GM21825 (cell line): ENCODE results near the gene ABCC4.
A peak's percentile ranks its signal among the peaks of the same experiment; 100 is the strongest.

ENCODE experiments used
- ATAC-seq: cut with Tn5 transposase; IDR thresholded peaks from one replicate; pipeline ENCODE4 v1.9.1; 2021; ENCODE audit warnings: mild to moderate bottlenecking, moderate library complexity; ENCODE audit not compliant: unreplicated experiment

Gene ABCC4

GRCh38 chr13:95233026-95233635 is 68.1 kb downstream of the ABCC4 start:
- no peak for ATAC-seq

DNA sequence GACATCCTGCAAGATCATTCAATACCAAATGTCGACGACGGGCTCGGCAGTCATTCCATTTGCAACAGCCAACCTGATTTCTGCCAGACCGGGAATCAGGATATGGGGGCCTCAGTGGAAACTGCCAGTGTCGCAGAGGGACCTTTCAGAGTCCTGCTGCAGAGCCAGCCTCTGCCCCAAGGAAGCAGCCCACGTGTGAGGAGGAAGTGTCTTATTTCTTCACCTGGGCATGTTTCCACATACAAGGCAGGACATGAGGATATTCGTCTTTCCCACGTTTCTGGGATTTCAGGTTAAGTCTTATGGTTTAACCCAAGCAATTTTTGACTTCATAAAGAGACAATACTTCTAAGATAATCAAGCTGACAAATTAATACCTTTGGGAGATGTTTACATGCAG is 69.9 kb downstream of the ABCC4 start:
- no peak for ATAC-seq

- no peak for ATAC-seq
Observed at GRCh38 chr13:95229855-95230254, 71.4 kb downstream of the ABCC4 start.

GRCh38 chr13:95228130-95228529 is 73.1 kb downstream of the ABCC4 start:
- ATAC-seq, result no peak

- peak; percentile 85 for ATAC-seq
Observed at GRCh38 chr13:95226932-95227695, 74.1 kb downstream of the ABCC4 start.

- no peak for ATAC-seq
Observed at GRCh38 chr13:95226476-95226875, 74.8 kb downstream of the ABCC4 start.

GRCh38 chr13:95226050-95226449 is 75.2 kb downstream of the ABCC4 start:
- no peak for ATAC-seq

DNA sequence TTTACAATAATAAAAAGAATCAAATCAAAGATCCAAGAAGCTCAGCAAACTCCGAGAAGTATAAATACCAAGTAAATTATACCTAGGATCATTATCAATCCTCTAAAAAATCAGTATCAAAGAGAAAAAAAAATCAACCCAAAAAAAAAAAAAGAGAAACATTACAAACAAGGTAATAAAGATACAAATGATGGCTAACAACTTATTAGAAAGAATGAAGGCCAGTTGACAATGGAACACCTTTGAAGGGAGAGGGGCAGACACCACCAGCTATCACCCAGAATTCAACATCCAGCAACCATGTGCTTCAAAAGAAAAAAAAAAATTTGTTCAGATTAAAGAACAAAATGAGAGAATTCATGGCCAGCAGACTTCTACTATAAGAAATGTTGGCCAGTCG is 77.2 kb downstream of the ABCC4 start:
- no peak for ATAC-seq

- no peak for ATAC-seq
Observed at GRCh38 chr13:95222733-95223018, 78.6 kb downstream of the ABCC4 start.

- peak; percentile 57 for ATAC-seq
Observed at GRCh38 chr13:95221971-95222732, 79.1 kb downstream of the ABCC4 start.

DNA sequence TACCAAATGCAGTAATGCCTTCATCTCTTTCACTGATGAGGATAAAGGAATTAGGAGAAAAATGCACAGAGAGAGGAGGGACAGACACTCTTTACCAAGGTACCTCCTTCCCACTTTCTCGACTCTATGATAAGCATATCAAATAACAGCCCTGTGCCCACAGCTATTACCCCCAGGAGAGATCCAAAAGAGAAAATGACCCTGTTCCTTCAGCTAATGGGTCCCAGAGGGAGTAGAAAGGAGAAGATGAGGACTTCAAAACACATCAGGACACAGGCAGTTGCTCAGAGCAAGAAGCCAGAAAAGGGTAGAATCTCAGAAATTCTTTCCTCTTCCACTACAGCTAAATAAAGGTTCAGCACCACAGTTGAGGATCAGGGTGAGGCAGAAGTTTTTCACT is 80.6 kb downstream of the ABCC4 start:
- ATAC-seq, result no peak

GRCh38 chr13:95217920-95218830 is 83.1 kb downstream of the ABCC4 start:
- ATAC-seq, result no peak

DNA sequence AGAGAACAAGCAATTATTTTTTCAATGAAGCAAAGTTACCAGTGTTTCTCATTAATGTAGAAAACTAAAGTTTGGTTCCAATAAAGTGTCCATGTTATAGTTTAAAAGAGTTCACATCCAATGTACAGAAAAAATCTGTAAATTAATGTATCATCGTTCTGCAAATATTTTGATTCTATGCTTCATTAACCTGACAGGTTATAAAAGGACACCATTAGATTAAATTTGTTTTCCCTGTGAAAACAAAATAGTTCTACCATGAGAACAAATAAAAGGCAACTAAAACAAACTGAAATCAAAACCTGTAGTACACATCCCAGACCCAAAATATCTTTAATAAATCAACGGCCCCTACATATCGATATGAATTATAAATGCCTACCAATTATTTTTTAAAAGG is 85.1 kb downstream of the ABCC4 start:
- ATAC-seq, result no peak

GRCh38 chr13:95212983-95213850 is 88.0 kb downstream of the ABCC4 start:
- no peak for ATAC-seq

- ATAC-seq, result no peak
Observed at GRCh38 chr13:95209109-95209508, 92.1 kb downstream of the ABCC4 start.

DNA sequence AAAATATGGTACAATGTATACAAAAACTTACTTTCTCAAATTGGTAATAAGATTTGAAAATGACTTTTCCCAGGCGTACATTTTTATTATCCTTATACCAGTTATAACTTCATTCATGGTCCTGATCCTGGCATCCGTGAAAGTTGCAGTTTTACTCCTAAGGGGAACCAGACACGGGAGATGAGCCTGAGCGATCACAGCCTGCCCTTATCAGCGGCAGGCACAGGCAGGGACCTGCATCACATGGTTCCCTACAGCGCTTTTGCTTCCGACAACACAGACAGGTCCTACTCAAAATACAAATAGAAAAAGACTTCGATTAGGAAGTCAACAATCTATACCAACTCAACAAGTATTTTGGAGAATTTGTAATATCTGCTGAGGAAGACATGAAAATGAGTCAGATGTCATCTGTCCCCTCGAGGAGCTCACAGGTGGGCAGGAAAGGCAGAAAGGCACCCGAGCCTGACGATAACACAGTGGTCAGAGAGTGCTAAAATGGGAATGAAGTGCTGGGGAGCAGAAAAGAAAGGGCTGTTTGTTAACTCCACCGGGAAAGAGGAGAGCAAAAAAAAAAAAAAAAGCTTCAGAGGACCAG is 93.4 kb downstream of the ABCC4 start:
- peak; percentile 94 for ATAC-seq

DNA sequence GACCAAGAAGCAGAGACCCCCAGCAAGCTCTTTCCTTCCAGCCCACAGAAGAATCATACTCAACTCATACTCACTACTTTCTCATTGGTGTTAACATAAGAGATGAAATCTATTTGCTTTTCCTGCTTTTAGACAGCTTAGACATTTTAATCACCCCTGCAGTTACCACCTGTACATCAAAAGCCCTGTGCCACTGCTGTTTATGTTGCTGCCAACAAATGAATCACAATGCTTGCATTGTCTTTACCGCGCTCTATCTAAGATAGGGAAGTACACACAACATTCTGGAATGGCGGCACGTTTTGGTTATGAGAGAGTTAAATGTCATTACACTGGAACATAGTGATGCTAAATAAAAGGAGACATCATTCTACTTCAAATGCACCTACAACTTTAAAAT is 95.1 kb downstream of the ABCC4 start:
- no peak for ATAC-seq

- no peak for ATAC-seq
Observed at GRCh38 chr13:95204231-95204765, 97.0 kb downstream of the ABCC4 start.

DNA sequence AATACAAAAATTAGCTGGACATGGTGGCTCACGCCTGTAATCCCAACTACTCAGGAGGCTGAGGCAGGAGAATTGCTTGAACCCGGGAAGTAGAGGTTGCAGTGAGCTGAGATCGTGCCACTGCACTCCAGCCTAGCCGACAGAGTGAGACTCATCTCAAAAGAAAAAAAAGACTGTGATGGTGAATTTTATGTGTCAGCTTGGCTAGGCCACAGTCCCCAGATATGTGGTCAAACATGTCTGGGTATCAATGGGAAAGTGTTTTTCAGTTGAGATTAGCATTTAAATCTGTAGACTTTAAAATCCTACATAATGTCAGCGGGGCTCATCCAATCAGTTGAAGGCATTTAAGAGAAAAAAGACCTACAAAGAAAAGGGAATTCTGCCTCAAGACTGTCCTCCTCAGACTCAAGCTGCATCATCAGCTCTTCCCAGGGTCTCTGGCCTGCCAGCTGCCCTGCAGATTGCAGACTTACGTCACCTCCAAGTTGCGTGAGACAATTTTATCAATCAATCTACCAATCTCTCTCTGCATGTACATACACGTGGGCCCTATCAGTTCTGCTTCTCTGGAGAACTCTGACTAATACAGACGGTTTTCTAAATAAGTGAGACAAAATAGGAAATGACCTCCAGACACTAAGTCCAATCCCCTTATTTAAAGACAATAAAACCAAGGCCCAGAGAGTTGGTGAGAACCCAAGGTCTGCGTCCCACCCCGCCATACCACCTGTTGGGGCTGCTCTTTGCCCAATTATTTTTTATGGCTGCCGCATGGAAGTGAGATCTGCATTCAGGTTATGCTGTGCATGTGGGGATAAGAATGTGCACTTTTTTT is 99.2 kb downstream of the ABCC4 start:
- no peak for ATAC-seq
